A549 (cell line): ENCODE data around the gene RTCB.

Experiments used
- CTCF ChIP-seq: fragments of >200 bp; sonication (Bioruptor Twin); formaldehyde crosslinking; IDR thresholded peaks from 3 replicates; pipeline ENCODE4 v1.5.1; 2016
- KDM1A ChIP-seq: fragments of 200-600 bp; sonication (generic); IDR thresholded peaks from 2 replicates; pipeline ENCODE4 v1.6.1; 2016; ENCODE audit warnings: low read depth, mild to moderate bottlenecking
- MAX ChIP-seq: IDR thresholded peaks from 2 replicates; pipeline ENCODE4 v1.6.1; 2012
- SMC3 ChIP-seq: fragments of >200 bp; sonication (Bioruptor Twin); formaldehyde crosslinking; IDR thresholded peaks from 3 replicates; pipeline ENCODE4 v1.6.1; 2018; ENCODE audit warnings: inconsistent platforms

GRCh38 chr22:32375678-32376450 lies 36.2 kb downstream of the RTCB start:
- TF ChIP-seq MAX (no peak), CTCF (no peak), SMC3 (no peak), KDM1A (no peak)
